IMR-90 (cell line): ENCODE results near the gene PDGFC. TPM values are rescaled to one million over a fixed set of nuclear protein-coding genes. Genes with fewer than 3 reads are reported as not detected.

Source experiments
- ATAC-seq: fragments of 200-7000 bp; cut with Tn5 transposase; 2 replicates; pipeline ENCODE4 v1.9.1; 2020; ENCODE audit warnings: low read depth, mild to moderate bottlenecking, moderate library complexity
- BruUV-seq: library from RNA; stranded (reverse); fragments of 400-500 nt; replicated peaks from 2 replicates; lab custom pipeline; 2021; lab: Mats Ljungman, UMichigan
- CTCF ChIA-PET: fragments of 300-600 bp; formaldehyde crosslinking; extraction: SDS; loops from one replicate; lab custom pipeline; 2021; ENCODE audit warnings: antibody characterized with exemption; lab: Yijun Ruan, JAX
- POLR2A ChIA-PET: fragments of 300-600 bp; sonication (Branson Sonifier 250); formaldehyde crosslinking; loops from one replicate; lab custom pipeline; 2022; ENCODE audit warnings: antibody characterized with exemption; ENCODE audit not compliant: unreplicated experiment; lab: Charles Lee
- DNase-seq: peaks from one replicate; pipeline ENCODE4 v3.0.0; 2013
- H2AFZ ChIP-seq: replicated peaks from 2 replicates; pipeline ENCODE3; 2013; ENCODE audit warnings: low read length, mild to moderate bottlenecking; ENCODE audit not compliant: poor library complexity
- H2AK5ac ChIP-seq: 2 replicates; pipeline ENCODE4 v1.6.1; 2013; ENCODE audit warnings: low read depth, low read length, inconsistent platforms
- H2AK9ac ChIP-seq: replicated peaks from 2 replicates; pipeline ENCODE3; 2013; ENCODE audit warnings: mild to moderate bottlenecking, low read depth, low read length, moderate library complexity; ENCODE audit not compliant: poor library complexity
- H2BK120ac ChIP-seq: 2 replicates; pipeline ENCODE4 v1.6.1; 2013; ENCODE audit warnings: low read depth, low read length, inconsistent platforms
- H2BK15ac ChIP-seq: 3 replicates; pipeline ENCODE4 v1.6.1; 2013; ENCODE audit warnings: low read depth, low read length, inconsistent platforms
- H2BK20ac ChIP-seq: 2 replicates; pipeline ENCODE4 v1.6.1; 2013; ENCODE audit warnings: low read depth, mild to moderate bottlenecking, inconsistent platforms, low read length, moderate library complexity
- H2BK5ac ChIP-seq: 2 replicates; pipeline ENCODE4 v1.6.1; 2013; ENCODE audit warnings: mild to moderate bottlenecking, low read depth, low read length, inconsistent platforms; ENCODE audit not compliant: poor library complexity, severe bottlenecking
- H3K14ac ChIP-seq: replicated peaks from 2 replicates; pipeline ENCODE4 v1.6.1; 2013; ENCODE audit warnings: low read depth, low read length, inconsistent platforms
- H3K18ac ChIP-seq: 2 replicates; pipeline ENCODE4 v1.6.1; 2013; ENCODE audit warnings: low read depth, low read length, control low read depth
- H3K23ac ChIP-seq: 2 replicates; pipeline ENCODE4 v1.6.1; 2013; ENCODE audit warnings: low read depth, low read length, inconsistent platforms
- H3K27ac ChIP-seq: 2 replicates; pipeline ENCODE4 v1.5.1; 2013; ENCODE audit warnings: mild to moderate bottlenecking, control low read depth, low read length; ENCODE audit not compliant: insufficient read depth
- H3K27me3 ChIP-seq: 2 replicates; pipeline ENCODE4 v1.6.1; 2013; ENCODE audit warnings: low read length; ENCODE audit not compliant: control insufficient read depth, insufficient read depth
- H3K36me3 ChIP-seq: 2 replicates; pipeline ENCODE4 v1.6.1; 2013; ENCODE audit warnings: low read length, mixed read lengths; ENCODE audit not compliant: control insufficient read depth, insufficient read depth
- H3K4ac ChIP-seq: 2 replicates; pipeline ENCODE4 v1.6.1; 2013; ENCODE audit warnings: low read depth, low read length, inconsistent platforms
- H3K4me1 ChIP-seq: 2 replicates; pipeline ENCODE4 v1.6.1; 2013; ENCODE audit warnings: low read length, mixed read lengths; ENCODE audit not compliant: control insufficient read depth, insufficient read depth
- H3K4me2 ChIP-seq: 2 replicates; pipeline ENCODE4 v1.6.1; 2013; ENCODE audit warnings: low read depth, mild to moderate bottlenecking, control low read depth, low read length, moderate library complexity
- H3K4me3 ChIP-seq: 2 replicates; pipeline ENCODE4 v1.5.1; 2013; ENCODE audit warnings: low read depth, mild to moderate bottlenecking, control low read depth, low read length, moderate library complexity; ENCODE audit not compliant: insufficient read depth
- H3K56ac ChIP-seq: 2 replicates; pipeline ENCODE4 v1.6.1; 2013; ENCODE audit warnings: low read length, inconsistent platforms; ENCODE audit not compliant: insufficient read depth; ENCODE audit errors: extremely low read depth
- H3K79me1 ChIP-seq, 2 experiments: 2 replicates each; pipeline ENCODE4 v1.6.1; 2013; ENCODE audit warnings: low read length in 2 of 2, inconsistent platforms in 1 of 2, low read depth in 1 of 2
- H3K9ac ChIP-seq: 2 replicates; pipeline ENCODE4 v1.6.1; 2013; ENCODE audit warnings: low read depth, low read length, control low read depth
- H3K9me1 ChIP-seq: 2 replicates; pipeline ENCODE4 v1.6.1; 2013; ENCODE audit warnings: low read length, inconsistent platforms; ENCODE audit not compliant: insufficient read depth
- H3K9me3 ChIP-seq: 2 replicates; pipeline ENCODE4 v1.6.1; 2013; ENCODE audit warnings: low read length; ENCODE audit not compliant: control insufficient read depth, insufficient read depth
- H4K20me1 ChIP-seq: 2 replicates; pipeline ENCODE4 v1.6.1; 2013; ENCODE audit warnings: low read length, inconsistent platforms; ENCODE audit not compliant: insufficient read depth
- H4K5ac ChIP-seq: 2 replicates; pipeline ENCODE4 v1.6.1; 2013; ENCODE audit warnings: mild to moderate bottlenecking, low read depth, low read length, control low read depth
- H4K8ac ChIP-seq, 2 experiments: 2 replicates each; pipeline ENCODE4 v1.6.1; 2013; ENCODE audit warnings: low read depth in 2 of 2, low read length in 2 of 2, control low read depth in 1 of 2, inconsistent platforms in 1 of 2
- H4K91ac ChIP-seq: 2 replicates; pipeline ENCODE4 v1.6.1; 2013; ENCODE audit warnings: low read depth, low read length, inconsistent platforms; ENCODE audit not compliant: insufficient read depth
- CEBPB ChIP-seq: IDR thresholded peaks from 2 replicates; pipeline ENCODE4 v1.6.1; 2012; ENCODE audit warnings: low read depth, low read length, improper control_type of control experiment
- ELK1 ChIP-seq: fragments of 150-350 bp; IDR thresholded peaks from 2 replicates; pipeline ENCODE4 v1.6.1; 2016; ENCODE audit warnings: low read depth, mild to moderate bottlenecking, low read length, moderate library complexity, borderline replicate concordance
- FOS ChIP-seq: fragments of 150-350 bp; IDR thresholded peaks from 2 replicates; pipeline ENCODE4 v1.6.1; 2016; ENCODE audit warnings: low read depth, low read length
- MAZ ChIP-seq: IDR thresholded peaks from 2 replicates; pipeline ENCODE4 v1.6.1; 2012; ENCODE audit warnings: low read depth, mild to moderate bottlenecking, low read length, improper control_type of control experiment, moderate library complexity, borderline replicate concordance
- MXI1 ChIP-seq: IDR thresholded peaks from 2 replicates; pipeline ENCODE4 v1.6.1; 2012; ENCODE audit warnings: low read depth, mild to moderate bottlenecking, low read length, moderate library complexity, borderline replicate concordance
- RAD21 ChIP-seq: IDR thresholded peaks from 2 replicates; pipeline ENCODE4 v1.6.1; 2012; ENCODE audit warnings: low read length, improper control_type of control experiment
- WGBS, 2 experiments: methylation state at CpG; one replicate each; pipeline versions ENCODE4 v1.1.5 to v1.1.7; 2013; ENCODE audit warnings: missing lambda C conversion rate in 2 of 2; ENCODE audit not compliant: insufficient read length in 1 of 2; ENCODE audit errors: extremely low coverage in 2 of 2; 5-methylcytosine and 5-hydroxymethylcytosine counted together
- dilution Hi-C: fragments of 300-500 bp; cut with HindIII; formaldehyde crosslinking; loops from one replicate; pipeline ENCODE4 v1.14.3; 2018; ENCODE audit warnings: low sequenced_read_pairs; ENCODE audit not compliant: unreplicated experiment
- in situ Hi-C: fragments of 300-500 bp; cut with MboI; formaldehyde crosslinking; loops from 3 replicates; pipeline ENCODE4 v1.14.3; 2019; ENCODE audit warnings: low sequenced_read_pairs, inconsistent platforms, mixed read lengths
- intact Hi-C: fragments of 100-400 bp; cut with micrococcal nuclease; formaldehyde crosslinking; loops from 2 replicates; pipeline ENCODE4 v1.10.0; 2022
- polyA plus RNA-seq, 3 experiments: library from polyadenylated mRNA; depleted of rRNA; stranded (reverse); fragments of >200 nt; gene quantifications; 2 replicates each; pipeline ENCODE4 v1.2.3, GENCODE V29; 2012; ENCODE audit warnings: low replicate concordance in 1 of 3
- total RNA-seq: library from RNA; depleted of rRNA; stranded (reverse); fragments of >200 nt; gene quantifications from 2 replicates; pipeline ENCODE4 v1.2.3, GENCODE V29; 2012

The PDGFC gene
- total and polyA plus RNA-seq, 2 of the 4 experiments (the other 2 are of a cell fraction): 19.8 to 90.7 TPM

GRCh38 chr4:156803056-156803455, 168.5 kb downstream of the PDGFC start:
- WGBS, 2 experiments: 60% methylated on average over 1 of the region's 2 CpGs; no CpG with 5 or more reads in 1 of the 2 experiments
- Histone ChIP-seq H3K18ac (peak overlapping the region; percentile 30; the same call in 1 of the 2 replicates), H3K23ac (no peak overlapping the region), H3K9me3 (no peaks in the 10 kb centered on the region), H4K5ac (peak overlapping the region; percentile 55; the same call in 1 of the 2 replicates), H3K9ac (no peak overlapping the region), H3K4me1 (peaks cover 4% of the 10 kb centered on the region; the same call in 1 of the 2 replicates), H2BK5ac (peak overlapping the region; percentile 56), H2AK5ac (no peak overlapping the region), H2BK20ac (peak overlapping the region; percentile 38; the same call in 1 of the 2 replicates), H3K14ac (no peak overlapping the region), H3K9me1 (no peaks in the 10 kb centered on the region), H3K27ac (no peak overlapping the region), H2BK120ac (no peak overlapping the region), H3K4me3 (no peak overlapping the region), H3K4me2 (peak overlapping the region; percentile 42; the same call in 1 of the 2 replicates), H3K27me3 (no peaks in the 10 kb centered on the region), H4K20me1 (no peaks in the 10 kb centered on the region), H3K56ac (no peak overlapping the region), H3K4ac (peak overlapping the region; percentile 35; the same call in 1 of the 2 replicates), H2BK15ac (no peak overlapping the region), H3K79me1 (peaks cover 5 to 15% of the 10 kb centered on the region in 2 experiments; a peak in 2 of 4 replicates), H2AFZ (no peak overlapping the region), H3K36me3 (peaks cover 2% of the 10 kb centered on the region; the same call in 1 of the 2 replicates), H2AK9ac (no peak overlapping the region), H4K8ac (no peak overlapping the region; a peak in 1 of 4 replicates), H4K91ac (no peak overlapping the region)
- ATAC-seq (peak; percentile 68), DNase-seq (peak; percentile 66)
- dilution Hi-C loops: no loop called here
- TF ChIP-seq ELK1: no peak
- no peak for TF ChIP-seq MXI1
- no peak for TF ChIP-seq MAZ
- TF ChIP-seq CEBPB: peak; percentile 67
- TF ChIP-seq FOS: no peak
- TF ChIP-seq RAD21: no peak
- CTCF ChIA-PET: interaction anchor here (1.0 kb wide), 1 partner anchor 166 kb away, joined by 3 read pairs; no protein-coding TSS in a partner anchor
- POLR2A ChIA-PET: no interaction called here
- intact Hi-C loops: no loop called here
- BruUV-seq: no TSS peak
- in situ Hi-C loops: no loop called here
